Stimulated activated CD4-positive, alpha-beta T cell treated with anti-CD3 and anti-CD28 coated beads, Interleukin-1b, Interleukin-23, amount 100 ng/mL, for 1 hour (primary cell): ENCODE measurements around the gene SMIM7.
"Not testable (repeated sequence)": the region's sequence is repeated elsewhere in the genome, so short reads cannot be mapped to it uniquely, and the experiment has no call there.

Source experiments
- DNase-seq, 2 donors: peaks; one replicate each; pipeline ENCODE4 v3.0.0-alpha.2; 2020; ENCODE audit warnings: low read depth in 2 of 2

Gene SMIM7

DNA sequence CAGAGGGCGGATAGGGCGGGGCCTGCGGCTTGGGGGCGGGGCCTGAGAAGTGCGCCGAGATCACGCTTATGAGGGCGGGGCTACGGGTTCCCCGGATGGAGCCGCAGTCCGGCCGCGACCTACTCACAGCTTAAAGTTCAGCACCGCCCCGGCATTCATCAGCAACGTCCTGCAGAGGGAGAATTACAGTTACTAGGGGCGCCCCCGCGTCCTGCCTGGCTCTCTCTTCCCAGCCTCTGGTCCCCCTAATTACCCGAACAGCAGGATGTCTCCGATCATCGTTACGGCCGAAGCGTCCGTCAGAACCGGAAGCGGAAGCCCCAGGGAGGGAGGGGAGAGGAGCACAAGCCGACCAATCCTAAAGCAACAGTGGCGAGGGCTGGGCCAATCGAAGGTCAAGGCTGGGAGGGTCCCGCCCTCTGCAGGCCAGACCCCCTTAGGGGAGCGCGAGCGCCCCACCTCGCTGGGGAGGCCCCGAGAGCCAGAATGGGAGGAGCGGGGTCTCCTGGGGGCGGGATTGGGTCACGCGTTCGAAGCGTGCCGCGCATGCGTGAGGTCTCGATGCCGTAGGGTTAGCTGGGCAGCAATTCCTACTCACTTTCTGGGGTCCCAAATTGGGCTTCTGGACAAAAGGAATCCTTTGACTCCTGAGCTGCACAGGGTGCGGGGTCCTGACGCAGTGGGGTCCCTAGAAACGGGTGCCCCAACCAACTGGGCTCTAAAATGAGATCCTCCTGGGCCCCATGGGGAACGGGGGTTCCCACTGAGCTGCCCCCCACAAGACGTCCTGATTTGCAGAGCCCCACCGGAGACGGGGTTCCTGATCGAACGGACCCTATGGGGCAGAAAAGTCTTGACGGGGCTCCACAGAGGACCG, at the start of gene SMIM7:
TSS of gene SMIM7 (minus strand) at position 313 of the 877 bp plus-strand sequence. CDS start at position 279, 34 bp downstream.
- DNase-seq: peak; percentile 94 to 99

DNA sequence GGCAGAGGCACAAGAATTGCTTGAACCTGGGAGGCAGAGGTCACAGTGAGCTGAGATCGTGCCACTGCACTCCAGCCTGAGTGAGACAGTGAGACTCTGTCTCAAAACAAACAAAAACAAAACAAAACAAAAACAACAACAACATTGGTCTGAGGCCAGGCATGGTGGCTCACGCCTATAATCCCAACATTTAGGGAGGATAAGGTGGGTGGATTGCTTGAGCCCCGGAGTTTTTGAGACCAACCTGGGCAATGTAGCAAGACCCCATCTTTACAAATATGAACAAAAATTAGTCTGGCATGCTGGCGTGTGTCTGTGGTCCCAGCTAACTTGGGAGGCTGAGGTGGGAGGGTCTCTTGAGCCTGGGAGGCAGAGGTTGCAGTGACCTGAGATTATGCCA, 43.7 kb upstream of the SMIM7 start:
- no peak for DNase-seq

DNA sequence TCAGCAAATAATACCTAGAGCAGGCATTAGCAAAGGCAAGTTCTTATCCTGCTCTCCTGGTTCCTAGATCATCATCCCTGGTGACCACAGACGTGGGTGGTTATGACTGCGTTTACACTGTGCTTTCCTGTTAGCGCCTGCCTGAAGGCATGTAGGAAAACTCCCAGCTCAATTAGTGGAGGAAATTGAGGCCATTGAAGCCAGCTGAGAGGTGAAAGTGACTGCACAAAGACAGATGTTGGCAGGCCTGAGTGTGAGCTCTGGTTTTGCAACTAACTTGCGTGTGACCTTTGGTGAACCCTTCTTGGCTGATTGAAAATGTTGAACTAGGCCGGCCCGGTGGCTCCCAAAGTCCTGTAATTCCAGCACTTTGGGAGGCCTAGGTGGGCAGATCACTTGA, 42.2 kb upstream of the SMIM7 start:
- no peak for DNase-seq

DNA sequence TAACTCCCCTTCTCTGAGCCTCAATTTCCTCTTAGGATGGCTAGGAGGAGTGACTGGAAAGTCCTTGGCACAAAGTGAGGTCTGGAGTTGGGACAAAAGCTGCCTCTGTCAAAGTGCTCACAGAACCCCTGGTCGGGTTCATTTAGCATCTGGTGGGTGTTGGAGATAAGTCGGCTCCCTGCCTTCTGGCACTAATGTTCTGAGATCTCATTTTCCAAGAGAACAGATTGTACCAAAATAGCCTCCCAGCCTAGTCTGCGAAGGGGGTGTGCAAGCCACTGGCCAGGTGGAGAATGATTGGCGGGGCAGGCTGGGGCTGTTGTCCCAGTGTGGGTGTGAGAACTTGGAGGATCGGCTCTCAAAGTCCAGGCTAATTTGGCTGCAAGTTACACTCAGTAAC, 39.0 kb upstream of the SMIM7 start:
- DNase-seq: no peak

DNA sequence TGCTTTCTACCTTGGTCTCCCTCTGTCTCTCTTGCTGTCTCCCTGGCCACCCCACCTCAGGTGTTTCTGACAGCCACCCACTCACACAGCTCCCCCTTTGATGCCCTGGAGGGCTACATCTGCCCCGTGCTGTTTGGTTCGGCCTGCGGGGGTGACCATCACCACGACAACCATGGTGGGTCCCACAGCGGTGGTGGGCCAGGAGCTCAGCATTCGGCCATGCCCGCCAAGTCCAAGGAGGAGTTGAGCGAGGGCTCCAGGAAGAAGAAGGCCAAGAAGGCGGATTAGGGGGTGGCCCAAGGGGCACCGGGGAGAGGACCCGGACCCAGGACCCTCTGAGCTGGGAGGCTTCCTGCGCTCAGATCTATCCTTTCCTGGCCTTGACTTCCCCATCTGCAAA, 28.1 kb upstream of the SMIM7 start:
- DNase-seq: no peak

DNA sequence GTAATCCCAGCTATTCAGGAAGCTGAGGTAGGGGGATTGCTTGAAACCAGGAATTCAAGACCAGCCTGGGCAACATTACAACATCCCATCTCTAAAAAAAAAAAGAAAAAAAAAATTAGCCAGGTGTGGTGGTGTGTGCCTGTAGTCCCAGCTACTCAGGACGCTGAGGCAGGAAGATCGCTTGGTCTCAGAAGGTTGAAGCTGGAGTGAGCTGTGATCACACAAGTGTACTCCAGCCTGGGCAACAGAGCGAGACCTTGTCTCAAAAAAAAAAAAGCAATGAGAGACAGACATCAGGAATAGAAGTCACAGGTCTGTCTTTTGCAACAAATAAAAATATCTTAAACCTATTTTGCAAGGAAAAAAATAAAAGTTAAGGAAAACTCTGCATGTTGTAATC, 24.3 kb upstream of the SMIM7 start:
- no peak for DNase-seq

DNA sequence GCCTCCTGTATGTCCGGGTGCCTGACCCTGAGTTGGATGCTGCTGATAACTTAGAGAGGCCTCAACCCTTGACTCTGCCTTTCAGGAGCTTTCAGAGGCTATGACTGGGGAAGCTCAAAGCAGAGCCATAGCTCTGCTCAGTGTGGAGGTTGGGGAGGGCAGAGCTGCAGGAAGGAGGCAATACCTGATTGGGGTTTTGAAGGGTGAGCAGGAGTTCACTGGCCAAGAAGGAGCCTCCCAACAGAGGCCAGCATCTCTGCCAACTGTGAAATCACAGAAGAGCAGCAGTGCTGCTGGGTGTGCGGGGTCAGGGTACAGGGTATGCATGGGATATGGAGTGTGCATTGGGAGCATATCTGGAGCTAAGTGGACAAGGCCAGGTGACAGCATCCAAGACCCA, 22.6 kb upstream of the SMIM7 start:
- DNase-seq: no peak

DNA sequence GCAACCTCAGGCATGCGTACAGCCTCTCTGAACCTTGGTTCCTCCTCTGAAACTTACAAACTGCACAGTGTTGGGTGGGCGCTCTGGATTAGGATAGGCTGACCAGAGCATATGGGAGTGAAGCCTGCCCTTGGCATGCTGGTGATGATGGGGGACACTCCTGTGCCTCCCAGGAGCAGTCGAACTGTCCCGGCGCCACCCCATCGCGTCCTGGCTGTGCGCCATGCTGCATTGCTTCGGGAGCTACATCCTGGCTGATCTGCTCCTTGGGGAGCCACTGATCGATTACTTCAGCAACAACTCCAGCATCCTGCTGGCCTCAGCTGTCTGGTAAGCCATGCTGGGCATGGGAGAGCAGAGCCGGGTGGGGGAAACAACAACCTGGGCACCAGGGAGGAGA, 19.9 kb upstream of the SMIM7 start:
- no peak for DNase-seq

DNA sequence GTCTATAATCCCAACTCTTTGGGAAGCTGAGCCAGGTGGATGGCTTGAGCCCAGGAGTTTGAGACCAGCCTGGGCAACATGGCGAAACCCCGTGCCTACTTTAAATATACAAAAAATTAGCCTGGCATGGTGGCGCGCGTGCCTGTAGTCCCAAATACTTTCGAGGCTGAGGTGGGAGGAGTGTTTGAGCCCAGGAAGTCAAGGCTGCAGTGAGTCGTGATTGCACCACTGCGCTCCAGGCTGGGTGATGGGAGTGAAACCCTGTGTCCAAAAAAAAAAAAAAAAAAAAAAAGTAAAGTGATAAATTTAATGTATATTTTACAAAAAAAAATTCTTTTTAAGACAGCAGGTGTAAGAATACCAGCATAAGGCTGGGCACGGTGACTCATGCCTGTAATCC, 18.6 kb upstream of the SMIM7 start:
- no peak for DNase-seq

DNA sequence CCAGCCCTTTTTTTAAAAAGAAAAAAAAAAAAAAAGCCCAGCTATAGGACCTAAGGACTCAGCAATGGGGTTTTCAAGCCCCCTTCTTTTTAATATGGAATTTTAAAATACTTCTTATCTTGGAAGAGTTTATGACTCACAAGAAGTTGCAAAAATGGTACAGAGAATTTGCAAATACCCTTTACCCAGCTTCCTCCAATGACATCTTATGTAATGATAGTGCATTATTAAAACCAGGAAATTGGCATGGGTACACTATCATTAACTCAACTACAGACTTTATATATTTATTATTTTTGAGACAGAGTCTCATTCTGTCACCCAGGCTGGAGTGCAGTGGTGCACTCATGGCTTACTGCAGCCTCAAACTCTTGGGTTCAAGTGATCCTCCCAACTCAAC, 17.1 kb upstream of the SMIM7 start:
- DNase-seq: no peak

DNA sequence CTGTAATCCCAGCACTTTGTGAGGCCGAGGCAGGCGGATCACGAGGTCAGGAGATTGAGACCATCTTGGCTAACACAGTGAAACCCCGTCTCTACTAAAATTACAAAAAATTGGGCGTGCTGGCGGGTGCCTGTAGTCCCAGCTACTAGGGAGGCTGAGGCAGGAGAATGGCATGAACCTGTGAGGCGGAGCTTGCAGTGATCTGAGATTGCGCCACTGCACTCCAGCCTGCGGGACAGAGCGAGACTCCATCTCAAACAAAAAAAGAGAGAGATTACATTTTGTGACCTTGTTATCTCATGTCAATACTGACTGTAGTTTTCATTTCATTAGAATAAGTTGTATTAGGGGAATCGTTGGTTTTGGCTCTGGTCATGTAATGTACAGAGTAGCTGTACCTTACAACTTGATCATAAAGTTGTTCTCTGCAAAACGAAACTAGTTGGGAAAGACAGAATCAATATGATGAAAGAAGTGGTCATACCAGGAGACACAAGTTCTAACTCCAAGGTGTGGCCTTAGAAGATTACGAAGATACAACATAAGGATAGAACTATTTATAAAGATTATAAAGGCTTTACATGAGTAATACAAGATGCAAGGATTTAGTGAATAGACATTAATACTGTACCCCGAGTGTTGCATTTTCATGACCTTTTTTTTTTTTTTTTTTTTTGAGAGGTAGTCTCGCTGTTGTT, 16.3 kb upstream of the SMIM7 start:
- no peak for DNase-seq

DNA sequence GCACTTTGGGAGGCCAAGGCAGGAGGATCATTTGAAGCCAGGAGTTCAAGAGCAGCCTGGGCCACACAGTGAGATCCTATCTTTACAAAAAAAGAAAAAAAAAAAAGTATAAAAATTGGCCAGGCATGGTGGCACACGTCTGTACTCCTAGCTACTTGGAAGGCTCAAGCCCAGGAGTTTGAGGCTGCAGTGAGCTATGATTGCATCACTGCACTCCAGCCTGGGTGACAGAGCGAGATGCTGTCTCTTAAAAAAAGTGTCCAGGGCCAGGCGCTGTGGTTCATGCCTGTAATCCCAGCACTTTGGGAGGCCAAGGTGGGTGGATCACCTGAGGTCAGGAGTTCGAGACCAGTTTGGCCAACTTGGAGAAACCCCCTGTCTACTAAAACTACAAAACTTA, 13.9 kb upstream of the SMIM7 start:
- DNase-seq: not testable (repeated sequence)

DNA sequence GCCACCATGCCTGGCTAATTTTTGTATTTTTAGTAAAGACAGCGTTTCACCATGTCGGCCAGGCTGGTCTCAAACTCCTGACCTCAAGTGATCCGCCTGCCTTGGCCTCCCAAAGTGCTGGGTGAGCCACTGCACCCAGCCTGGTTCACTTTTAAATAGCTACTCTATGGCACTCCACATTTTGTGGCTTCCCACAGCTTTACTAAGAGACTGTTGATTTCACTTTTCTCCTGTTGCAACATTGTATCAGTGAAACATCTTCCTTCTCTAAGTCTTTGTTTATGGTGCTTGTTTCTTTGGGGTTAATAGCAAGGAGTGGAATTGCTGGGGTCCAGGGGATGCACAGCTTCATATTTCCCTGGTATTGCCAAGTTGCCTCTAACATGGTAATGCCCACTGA, 13.3 kb upstream of the SMIM7 start:
- no peak for DNase-seq

DNA sequence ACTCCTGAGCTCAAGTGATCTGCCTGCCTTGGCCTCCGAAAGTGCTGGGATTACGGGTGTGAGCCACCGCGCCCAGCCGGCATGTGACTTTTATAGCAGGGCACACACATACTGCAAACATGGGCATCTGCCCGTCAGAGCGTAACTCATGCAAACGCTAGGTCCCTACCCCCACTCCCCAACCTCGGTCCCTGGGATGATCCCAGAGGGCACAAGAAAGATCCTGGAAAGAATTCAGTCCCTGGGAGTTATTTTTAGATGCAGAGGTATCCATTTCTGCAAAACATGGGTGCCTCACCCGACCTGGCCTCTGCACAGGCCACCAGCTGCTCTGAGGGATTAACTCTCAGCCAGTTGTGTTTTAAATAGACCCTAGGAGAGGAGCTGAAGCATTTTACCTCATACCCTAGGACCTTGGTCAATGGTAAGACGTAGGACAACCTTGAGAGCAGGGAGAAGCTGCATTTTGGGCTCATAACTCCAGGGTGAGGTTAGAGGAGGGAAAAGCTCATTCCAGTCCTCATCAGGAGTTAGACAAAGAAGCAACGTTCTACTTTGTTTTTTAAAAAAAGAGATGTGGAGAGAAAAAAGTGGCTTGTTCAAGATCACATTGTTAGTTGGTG, 11.8 kb upstream of the SMIM7 start:
- no peak for DNase-seq

DNA sequence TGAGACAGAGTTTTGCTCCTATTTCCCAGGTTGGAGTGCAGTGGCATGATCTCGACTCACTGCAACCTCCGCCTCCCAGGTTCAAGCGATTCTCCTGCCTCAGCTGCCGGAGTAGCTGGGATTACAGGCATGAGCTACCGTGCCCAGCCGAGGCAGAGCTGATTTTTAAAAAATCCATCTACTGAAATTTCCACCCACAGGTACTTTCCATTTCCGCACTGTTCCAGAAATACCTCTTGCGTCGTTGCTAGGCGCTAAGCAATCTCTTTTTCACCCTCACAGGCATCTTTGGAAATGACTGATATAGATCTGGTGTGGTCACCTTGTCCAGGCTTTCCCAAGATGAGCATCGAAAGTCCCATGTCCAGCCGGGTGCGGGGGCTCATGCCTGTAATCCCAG, 10.3 kb upstream of the SMIM7 start:
- DNase-seq: no peak

DNA sequence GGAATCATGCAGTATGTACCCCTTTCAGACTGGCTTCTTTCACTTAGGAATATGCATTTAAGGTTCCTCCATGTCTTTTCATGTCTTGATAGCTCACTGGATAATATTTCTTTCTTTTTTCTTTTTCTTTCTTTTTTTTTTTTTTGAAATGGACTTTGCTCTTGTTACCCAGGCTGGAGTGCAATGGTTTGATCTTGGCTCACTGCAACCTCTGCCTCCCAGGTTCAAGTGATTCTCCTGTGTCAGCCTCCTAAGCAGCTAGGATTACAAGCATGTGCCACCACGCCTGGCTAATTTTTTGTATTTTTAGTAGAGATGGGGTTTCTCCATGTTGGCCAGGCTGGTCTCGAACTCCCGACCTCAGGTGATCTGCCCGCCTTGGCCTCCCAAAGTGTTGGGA, 8.8 kb upstream of the SMIM7 start:
- not testable (repeated sequence) for DNase-seq

DNA sequence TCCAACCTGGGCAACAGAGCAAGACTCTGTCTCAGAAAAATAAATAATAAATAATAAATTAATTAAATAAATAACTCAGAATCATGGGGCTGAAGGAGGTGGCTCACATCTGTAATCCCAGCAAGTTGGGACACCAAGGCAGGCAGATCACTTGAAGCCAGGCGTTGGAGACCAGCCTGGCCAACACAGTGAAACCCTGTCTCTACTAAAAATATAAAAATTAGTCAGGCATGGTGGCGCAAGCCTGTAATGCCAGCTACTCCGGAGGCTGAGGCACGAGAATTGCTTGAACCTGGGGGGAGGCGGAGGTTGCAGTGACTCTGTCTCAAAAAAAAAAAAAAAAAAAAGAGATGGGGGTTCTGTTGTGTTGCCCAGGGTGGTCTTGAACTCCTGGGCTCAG, 8.2 kb upstream of the SMIM7 start:
- no peak for DNase-seq

DNA sequence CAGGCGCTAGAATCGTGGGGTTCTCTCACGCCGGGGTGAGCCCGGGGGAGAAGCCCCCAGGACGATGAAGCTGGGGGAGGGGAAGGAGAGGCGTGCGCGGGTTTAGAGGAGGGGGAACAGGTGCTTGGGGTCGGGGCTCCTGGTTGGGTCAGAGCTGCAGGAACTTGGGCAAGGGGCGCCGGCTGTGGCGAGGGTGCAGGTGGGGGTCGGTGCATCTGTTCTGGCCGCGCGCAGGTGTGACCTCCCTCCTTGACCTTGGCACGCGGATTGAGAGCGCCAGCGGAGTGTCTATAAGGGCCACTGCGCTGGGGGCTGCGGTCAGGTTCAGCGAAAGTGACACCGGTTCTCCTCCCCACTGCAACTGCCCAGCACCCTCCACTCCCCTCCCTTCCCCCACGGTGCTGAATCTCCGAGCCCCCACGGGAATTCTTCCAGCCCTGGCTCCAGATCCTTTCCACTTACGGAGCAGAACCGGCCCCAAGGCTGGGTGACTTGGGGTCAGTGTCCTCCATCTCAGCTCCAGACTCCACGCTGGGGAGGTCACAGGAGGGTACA, 1.6 kb upstream of the SMIM7 start:
- no peak for DNase-seq

DNA sequence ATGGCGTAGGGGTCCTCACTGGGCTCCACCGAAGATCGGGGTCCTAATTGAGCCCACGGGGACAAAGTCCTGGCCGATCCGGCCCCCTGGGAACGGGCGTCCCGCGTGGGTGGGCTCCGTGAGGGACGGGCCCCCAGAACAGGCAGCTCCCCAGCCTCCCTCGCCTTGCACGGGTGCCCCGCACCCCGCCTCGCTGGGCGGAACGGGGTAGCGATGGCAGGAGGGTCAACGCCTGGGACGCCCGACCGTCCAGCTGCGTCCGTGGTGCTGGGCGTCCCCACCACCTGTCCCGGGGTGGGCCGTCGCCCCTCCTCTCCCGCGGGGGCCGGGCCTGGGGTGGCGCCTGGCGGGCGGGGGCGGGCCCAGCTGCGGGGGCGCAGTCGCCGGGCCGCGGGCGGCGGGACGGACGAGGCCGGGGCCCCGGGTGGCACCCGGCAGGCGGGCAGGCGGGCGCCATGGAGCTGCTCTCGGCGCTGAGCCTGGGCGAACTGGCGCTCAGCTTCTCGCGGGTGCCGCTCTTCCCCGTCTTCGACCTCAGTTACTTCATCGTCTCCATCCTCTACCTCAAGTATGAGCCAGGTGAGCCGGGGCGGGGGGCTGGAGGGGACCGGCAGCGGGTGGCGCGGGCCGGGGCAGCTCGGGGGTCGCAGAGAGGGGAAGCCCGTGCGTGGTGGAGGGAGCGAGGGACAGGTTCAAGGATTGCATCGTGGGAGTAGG, 977 bp upstream of the SMIM7 start, which contains the start of gene TMEM38A:
TSS of gene TMEM38A (plus strand) at position 377 of the 717 bp plus-strand sequence. CDS start at position 456, 79 bp downstream.
- no peak for DNase-seq

DNA sequence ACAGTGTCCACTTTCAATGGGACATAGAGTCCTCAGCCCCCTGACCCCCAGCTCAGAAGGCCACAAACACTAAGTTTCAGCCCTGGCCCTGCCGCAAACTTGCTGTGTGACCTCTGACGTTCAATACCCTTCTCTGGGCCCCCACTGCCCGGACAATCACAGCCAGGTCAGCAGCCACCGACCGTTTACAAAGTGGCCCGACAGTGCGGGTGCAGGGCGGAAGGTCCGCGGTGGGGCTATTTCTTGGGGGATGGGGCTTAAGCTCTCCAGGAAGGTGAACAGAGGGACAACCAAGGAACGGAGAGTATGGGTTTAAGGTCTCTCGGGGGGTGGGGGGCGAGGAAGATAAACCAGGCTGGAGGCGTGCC, 496 bp downstream of the SMIM7 start:
- no peak for DNase-seq

DNA sequence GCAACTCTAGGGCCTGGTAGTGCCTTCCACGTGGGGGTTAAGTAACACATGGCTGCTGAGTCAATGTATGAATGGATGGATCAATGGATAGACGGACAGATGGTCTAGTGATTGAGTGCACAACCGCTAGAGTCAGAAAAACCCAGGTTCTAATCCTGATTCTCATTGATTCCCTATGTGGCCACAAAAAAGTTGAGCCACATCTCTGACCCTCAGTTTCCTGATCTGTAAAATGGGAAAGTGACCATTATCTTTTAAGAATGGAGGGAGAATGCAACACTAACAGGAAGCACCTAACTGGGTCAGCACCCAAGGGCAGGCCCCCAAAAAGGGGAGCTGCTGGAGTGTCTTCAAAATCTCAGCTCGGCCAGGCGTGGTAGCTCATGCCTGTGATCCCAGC, 2.6 kb downstream of the SMIM7 start:
- DNase-seq: no peak

DNA sequence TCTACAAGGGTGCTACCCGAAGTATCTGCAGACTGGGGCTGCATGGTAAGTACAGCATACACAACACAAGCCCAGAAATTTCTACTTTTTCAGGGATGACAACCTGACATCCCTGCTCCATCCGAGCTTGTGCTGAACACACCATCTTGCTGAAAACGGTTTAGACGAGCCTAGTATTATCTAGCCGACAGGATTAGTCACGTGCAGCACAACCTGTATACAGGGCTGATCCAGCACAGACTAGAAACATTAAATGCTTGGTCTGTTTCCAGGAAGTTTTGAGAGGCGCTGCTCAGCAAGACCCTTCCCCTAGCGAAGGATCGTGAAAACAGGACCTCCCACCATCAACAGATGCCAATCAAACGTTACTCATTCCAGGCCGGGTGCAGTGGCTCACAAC, 4.2 kb downstream of the SMIM7 start:
- DNase-seq: no peak
